Measurements from ENCODE around the gene EVI2B.
"Not testable (repeated sequence)": the region's sequence is repeated elsewhere in the genome, so short reads cannot be mapped to it uniquely, and the experiment has no call there.

The EVI2B gene, protein sequence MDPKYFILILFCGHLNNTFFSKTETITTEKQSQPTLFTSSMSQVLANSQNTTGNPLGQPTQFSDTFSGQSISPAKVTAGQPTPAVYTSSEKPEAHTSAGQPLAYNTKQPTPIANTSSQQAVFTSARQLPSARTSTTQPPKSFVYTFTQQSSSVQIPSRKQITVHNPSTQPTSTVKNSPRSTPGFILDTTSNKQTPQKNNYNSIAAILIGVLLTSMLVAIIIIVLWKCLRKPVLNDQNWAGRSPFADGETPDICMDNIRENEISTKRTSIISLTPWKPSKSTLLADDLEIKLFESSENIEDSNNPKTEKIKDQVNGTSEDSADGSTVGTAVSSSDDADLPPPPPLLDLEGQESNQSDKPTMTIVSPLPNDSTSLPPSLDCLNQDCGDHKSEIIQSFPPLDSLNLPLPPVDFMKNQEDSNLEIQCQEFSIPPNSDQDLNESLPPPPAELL

DNA sequence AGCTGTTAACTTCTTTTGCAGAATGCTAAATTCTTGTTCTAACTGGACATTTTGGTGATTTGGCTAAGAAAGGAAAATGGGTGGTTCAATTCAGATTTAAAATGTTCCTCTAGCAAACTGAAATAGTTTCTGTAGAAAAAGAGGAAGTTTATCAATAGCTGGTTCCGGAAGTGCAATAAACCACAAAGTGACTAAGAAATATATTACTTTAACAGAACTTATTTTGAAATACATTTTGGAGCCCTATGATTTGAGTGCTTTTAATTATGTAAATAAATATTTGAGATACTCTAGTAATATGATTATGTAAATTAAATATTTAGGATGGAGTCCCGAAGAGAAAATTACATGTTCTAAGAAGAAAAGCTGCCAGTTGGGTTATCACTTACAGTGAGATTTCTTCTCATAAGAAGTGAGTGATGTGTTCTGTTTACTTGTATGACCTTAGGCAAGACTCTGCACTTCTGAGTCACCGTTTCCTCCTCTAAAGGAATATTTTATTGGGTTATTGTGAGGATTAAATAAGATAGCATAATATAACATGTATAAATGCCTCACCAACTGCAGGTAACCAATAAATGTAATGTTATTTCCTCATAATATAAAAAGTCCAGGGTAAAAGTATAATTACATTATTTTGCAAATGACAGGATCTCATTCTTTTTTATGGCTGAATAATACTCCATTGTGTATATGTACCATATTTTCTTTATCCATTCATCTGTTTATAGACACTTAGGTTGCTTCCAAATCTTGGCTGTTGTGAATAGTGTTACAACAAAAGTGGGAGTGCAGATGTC lies at the start of gene EVI2B:
Gene EVI2B (minus strand): TSS at position 73 of the 800 bp plus-strand sequence. CDS start 8,445 bp downstream, outside the sequence.
- no peak for DNase-seq

DNA sequence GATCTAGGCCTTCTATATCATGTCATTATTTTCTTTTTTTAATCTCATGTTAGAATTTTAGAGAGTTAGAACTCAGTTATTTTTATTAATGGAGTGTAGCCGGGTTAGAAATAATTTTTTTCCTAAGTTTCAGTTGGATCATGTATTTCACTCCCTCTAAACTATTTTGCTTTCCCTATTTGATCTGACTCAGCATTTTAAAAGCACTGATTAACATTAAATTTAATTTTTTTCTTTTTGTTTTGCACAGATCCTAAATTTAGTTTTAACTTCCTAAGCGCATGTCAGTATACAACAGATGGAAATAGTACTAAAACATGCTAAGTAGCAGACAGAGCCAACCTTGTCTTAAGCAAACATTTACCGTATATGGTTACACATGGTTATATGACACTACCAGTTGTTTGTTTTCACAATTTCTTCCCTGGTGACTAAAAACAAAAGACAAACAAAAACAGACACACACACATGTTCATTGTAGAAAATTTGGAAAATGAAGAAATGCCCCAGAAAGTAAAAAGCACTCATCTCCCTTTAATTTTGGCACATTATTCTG lies 44.1 kb upstream of the EVI2B start:
- no peak for DNase-seq

DNA sequence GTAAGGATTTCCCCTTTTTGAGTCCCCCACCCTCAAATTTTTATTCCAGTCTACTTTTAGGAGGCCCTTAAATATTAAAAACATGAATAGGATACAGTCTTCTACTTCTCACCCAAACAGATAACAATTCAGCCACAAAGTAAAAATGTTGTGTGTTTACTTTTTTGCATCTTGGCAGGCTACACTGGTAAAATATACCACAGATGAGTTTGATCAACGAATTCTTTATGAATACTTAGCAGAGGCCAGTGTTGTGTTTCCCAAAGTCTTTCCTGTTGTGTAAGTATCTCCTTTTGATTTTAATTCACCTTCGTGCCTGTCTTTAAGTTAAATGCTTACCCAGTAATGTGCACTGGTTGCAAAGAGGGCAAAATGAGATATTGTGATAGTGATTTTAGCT lies 43.2 kb upstream of the EVI2B start:
- no peak for DNase-seq

DNA sequence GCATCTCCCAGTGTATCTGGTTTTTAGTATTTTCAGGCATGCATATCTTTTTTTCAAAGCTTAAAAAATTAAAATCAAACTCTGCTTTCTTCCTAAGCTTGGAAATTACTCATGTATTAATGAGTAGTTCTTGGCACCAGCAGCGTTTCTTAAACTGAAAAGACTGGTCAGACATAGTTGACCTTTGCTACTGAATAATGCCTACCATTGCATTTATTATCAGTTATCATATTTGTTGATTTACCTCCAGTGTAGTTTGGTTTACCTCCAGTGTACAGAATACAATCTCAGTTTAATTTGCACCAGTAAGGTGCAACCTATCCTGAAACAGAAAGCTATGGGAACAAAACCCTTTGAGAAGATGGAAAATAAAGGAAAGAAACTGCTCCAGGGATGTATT lies 42.1 kb upstream of the EVI2B start:
- no peak for DNase-seq

DNA sequence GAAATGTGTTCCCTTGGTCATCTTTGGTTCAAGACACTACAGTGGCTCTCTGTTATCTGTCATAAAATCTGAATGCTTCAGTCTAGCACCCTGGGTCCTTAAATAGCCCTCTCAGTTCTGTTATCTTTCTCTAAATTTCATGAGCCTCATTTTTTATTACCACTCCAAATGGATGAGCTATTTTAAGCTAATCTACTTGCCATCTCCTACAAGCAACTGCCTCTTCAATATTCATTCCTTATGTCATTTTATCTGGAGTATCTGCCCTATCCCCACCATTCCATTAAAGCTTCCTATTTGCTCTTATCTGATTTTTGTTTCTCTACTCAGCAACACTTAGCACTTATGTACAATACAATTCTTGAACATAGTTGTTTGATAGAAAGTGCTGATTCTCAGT lies 35.6 kb upstream of the EVI2B start:
- DNase-seq, result no peak

DNA sequence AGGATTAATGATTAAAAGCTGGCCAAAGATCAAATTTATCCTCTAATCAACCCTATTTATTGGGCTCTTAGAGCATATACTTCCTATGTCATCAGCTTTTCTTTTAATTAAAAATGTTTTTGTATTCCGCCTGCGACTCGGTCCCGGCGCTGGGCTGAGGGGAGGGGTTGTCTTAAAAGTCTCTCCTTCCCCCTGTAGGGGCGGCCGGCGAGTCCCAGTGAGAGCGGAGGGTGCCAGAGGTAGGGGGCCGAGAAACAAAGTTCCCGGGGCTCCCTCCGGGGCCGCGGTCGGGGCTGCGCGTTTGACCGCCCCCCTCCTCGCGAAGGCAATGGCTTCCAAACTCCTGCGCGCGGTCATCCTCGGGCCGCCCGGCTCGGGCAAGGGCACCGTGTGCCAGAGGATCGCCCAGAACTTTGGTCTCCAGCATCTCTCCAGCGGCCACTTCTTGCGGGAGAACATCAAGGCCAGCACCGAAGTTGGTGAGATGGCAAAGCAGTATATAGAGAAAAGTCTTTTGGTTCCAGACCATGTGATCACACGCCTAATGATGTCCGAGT lies 31.4 kb upstream of the EVI2B start:
- DNase-seq, result not testable (repeated sequence)

DNA sequence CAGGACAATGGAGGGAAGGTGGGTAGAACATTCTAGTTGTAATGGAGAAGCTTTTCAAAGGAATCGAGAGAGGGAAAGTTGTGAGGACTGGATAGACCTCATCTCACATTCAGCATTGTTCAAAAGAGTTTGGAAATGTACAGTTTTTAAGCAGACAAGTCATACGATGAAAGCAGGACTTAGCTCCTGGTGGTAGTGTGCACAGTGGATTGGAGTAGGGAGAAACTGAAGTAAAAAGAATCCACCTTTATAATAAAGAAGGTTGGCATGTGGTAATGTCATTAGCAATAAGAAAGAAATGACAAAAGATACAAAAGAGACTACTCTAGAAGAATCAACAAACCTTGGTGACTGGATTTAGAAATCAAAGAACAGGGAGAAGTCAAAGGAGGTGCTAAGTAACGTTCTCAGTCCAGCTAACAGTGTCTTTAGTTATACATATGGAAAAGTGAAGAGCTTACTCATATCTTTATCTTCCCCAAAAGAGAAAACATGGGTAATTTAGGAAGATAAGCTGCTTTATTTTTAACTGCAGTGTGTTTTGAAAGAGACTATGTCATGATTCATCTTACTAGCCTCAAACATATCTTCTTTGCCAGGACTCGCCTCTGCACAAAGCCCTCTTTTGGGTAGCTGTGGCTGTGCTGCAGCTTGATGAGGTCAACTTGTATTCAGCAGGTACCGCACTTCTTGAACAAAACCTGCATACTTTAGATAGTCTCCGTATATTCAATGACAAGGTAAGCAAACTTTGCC lies 26.2 kb upstream of the EVI2B start:
- DNase-seq, result peak; percentile 40

DNA sequence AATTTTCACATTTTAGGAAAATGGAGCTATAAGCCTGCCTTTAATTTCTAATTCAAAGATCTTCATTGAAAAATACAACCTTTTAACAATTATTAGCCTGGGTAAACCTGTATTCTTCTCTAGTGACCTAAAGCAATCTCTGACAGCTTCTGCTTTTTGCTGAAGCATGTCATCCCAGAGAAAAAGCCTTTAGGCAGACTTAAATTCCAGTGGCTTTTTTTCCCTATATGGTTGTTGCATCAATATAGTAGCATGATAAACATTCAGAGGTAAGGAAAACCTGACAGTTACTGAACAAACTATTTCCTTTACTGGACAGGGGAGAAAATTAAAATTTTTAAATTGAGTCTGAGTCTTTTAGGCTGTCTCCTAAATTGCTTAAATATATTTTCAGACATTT lies 15.4 kb upstream of the EVI2B start:
- no peak for DNase-seq

DNA sequence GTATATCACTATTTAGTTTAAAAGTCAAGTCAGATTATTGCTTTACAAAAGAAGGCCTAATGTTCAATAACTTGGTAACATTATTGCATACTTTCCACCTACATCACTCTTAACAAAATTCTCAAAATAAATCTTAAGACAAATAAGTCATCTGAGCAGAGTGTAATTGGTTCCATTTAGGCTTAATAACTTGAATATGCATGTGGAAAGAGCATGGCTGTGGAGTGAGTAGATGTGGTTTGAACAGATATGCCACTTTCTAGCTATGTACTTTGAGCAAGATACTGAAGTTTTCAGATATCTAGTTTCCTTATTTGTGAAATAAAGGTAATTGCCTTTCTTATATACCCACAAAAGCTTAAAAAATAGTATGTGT lies 14.3 kb upstream of the EVI2B start:
- no peak for DNase-seq

DNA sequence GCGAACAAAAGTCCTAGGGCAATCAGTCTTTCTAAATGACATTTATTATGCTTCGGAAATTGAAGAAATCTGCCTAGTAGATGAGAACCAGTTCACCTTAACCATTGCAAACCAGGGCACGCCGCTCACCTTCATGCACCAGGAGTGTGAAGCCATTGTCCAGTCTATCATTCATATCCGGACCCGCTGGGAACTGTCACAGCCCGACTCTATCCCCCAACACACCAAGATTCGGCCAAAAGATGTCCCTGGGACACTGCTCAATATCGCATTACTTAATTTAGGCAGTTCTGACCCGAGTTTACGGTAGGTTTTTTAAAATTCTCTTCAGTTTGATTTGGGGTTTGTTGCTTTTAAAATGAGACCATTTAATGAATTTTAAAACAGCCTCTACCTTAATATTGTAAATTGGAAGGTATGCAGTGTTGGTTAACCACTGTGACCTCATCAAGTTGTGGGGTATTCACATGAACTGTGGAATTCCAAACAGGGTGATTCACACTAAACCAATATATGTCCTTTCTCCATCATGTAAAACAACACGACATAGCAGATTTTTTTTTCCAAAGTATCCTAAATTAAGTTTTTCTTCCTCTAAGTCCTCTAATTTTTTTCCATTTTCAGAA lies 13.8 kb upstream of the EVI2B start:
- DNase-seq, result peak; percentile 35

DNA sequence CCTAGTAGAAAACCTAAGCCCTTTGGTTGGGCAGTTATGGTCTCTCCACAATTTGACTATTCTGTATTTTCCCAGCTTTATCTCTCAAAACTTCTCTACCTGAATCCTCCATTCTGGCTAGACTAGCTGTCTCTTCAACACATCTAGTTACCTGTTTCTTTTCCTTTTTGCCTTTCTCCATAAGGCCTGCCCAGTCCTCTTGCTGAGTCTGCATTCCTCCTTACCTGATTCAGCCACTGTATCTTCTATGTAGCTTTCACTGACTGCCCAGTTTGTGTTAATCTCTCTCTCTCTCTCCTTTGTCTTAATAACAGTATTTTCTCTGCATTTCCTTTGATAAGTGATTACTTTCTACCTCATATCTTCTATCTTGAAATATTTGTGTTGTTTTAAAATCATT lies 9.7 kb upstream of the EVI2B start:
- no peak for DNase-seq

DNA sequence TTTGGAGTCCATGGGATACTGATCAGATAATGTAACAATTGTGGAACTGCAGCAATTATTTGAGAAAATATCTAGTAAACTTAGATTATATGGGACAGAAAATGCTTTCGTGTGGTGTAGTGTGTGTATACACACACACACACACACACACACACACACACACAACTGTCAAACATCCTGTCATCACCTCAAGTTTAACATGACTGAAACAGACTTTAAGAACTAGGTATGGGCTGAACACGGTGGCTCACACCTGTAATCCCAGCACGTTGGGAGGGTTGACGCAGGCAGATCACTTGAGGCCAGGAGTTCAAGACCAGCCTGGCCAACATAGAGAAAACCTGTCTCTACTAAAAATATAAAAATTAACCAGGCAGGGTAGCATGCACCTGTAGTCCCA lies 8.1 kb upstream of the EVI2B start:
- DNase-seq, result no peak

DNA sequence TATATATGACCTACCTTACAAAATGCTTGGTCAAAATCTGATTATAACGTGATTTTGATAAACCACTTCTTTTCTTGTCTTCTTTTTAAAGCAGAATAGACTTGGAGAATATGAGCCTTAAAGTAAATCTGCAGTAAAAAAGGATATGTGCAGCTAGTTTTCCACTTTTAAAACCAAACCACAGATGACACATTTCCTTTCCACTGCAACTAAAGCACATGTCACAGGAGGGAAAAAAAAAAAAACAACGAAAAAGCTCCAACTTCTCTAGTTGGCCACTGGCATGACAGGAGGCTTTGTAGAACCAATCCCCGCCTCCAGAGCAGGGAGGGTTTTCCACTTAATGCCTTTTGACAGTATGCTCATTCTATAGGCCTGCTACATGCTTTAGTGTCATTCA lies 7.6 kb upstream of the EVI2B start, which contains the start of gene EVI2A:
Gene EVI2A (minus strand): TSS at position 142 of the 400 bp plus-strand sequence. CDS start 2,609 bp downstream, outside the sequence.
- DNase-seq, result peak; percentile 48

DNA sequence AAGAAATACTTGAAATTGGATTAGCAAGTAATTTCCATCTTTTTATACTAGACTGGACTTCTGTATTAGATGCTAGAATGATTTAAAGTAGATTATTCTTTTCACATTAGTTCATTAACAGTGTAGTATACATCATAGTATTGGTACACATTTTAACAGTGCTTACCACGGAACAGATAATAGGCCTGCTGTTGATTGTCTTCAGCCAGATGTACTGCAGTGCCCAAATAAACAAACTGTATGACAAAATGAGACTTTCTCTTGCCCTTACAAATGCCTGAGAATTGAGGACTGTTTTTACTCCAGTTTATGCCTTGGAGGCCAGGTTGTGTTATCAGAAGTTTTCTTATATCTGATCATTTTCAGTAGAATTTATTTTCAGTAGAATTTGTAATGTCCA lies 6.9 kb upstream of the EVI2B start:
- DNase-seq, result no peak

DNA sequence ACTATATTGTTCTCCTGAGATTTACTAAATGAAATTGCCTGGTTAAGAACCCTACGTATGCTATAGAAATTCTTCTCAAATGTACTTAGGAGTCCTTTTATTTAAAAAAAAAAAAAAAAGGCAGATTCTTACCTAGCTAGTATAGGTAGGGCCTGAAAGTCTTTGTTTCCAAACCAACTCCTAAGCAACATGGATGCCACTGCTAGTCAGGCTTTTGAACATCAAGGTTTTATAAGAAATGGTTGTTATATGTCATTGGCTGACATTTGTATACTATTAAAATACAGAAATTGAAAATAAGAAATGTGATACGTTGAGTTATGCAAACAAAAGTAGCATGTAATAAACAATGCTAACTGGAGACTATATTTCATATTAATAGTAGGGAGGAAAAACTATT lies 6.4 kb upstream of the EVI2B start:
- DNase-seq, result no peak

DNA sequence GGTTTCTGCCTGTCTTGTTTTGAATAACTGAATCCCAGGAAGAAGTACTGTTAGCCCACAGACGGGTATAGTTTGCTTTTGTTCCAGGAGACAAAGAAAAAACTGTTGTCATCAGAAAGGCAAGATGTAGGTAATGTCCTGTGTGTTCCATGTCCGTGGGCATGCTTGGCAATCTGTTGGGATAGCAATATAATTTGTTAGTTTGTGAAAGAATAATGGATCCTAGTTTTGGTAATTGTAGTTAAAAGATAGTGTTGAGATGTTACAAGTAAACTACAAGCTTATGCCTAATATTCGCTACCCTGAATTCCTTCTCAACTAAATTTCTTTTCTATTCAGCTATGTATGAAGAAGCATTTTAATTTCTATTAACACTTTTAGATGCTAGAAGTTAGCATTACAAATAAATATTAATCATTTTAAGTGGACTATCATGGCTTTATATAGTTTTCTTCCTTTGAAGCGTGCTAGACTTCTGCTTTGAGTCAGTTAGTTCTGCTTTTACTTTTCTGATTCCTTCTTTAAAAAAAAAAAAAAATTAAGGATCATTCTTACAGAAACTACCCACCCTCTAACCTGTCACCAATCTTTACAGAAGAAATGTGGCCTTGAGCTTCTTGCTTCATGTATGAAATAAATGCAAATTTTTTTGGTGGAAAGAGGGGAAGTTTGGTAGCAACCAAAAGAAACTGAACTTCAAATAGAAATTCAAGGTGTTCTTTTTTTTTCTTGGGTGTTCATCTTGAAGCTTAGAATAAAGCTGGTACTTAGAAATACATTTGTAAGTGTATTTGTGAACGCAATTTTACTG lies 5.2 kb upstream of the EVI2B start:
- DNase-seq, result no peak

DNA sequence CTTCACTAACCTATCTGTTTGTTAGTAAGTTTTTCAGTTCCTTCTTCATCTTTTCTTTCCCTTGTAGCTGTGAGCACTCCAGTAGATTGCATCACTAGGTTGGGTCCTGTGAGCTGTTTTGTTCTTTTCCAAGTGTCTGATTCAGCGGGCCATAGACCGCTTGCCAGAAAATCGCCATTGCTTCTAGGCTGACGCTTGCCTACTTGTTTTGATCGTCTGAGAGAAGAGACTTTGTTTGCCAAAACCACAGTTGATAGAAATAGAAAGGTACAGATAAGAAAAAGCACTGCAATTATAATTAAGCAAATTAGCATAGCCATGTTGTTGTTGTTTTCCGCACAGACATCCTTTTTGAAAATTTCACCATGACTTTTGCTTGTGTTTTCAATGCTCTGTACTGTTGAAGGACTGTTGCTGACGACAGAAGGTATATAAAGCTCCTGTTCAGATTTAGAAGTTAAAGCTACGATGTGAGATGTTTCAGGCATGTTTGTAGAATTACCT lies 4.5 kb upstream of the EVI2B start:
- no peak for DNase-seq

DNA sequence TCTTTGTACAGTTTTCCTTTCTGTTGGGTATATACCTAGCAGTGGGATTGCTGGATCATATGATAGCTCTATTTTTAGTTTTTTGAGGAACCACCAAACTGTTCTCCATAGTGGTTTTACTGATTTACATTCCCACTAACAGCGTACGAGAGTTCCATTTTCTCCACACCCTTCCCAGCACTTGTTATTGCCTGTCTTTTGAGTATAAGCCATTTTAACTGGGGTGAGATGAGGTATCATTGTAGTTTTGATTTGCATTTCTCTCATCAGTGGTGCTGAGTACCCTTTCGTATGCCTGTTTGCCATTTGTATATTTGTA lies 887 bp upstream of the EVI2B start:
- no peak for DNase-seq

DNA sequence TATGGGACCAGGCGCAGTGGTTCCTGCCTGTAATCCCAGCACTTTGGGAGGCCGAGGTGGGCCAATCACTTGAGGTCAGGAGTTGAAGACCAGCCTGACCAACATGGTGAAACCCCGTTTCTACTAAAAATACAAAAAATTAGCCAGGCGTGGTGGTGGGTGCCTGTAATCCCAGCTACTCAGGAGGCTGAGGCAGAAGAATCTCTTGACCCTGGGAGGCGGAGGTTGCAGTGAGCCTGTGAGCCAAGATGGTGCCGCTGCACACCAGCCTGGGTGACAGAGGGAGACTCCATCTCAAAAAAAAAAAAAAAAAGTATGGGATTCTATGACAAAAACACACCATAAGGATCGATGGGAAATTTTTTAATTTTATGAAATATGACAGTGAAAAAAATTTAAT lies 1.6 kb downstream of the EVI2B start:
- DNase-seq, result not testable (repeated sequence)

DNA sequence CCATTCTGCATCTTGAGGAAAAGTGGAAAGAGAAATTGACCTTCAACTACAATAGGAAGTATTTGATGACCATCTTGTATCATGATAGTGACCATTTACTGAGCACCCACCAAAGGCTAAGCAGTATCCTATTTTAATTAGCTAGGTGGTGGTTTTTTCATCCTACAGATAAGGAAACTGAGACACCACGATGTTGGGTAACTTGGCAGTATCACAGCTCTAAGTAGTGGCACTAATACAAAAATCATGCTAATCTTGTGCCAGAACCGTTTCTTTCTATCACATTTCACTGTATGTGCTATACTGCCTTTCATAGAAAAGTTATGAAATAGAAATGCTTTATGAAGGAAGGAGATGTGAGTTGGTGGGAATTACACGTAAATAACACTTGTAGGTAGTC lies 2.3 kb downstream of the EVI2B start:
- no peak for DNase-seq

DNA sequence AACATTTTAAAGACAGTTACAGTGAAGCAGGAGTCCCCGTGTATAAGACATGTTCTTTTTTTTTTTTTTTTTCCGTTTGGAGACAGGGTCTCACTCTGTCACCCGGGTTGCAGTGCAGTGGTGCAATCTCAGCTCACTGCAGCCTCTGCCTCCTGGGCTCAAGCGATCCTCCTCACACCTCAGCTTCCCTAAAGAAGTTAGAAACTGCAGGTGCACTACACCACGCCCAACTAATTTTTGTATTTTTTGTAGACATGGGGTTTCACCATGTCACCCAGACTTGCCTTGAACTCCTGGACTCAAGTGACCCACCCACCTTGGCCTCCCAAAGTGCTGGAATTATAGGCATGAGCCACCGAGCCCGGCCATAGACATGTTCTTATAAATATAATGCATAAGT lies 3.0 kb downstream of the EVI2B start:
- no peak for DNase-seq
